Karpas-422 (cell line): Measurements from ENCODE around the gene FOXO1. TPM values are rescaled to one million over a fixed set of nuclear protein-coding genes. Genes with fewer than 3 reads are reported as not detected.

ENCODE experiments used
- DNase-seq: peaks from one replicate; pipeline ENCODE4 v3.0.0-alpha.2; 2015
- H2AFZ ChIP-seq: fragments of 200-600 bp; sonication (generic); 2 replicates; pipeline ENCODE4 v1.6.1; 2014; ENCODE audit warnings: antibody characterized with exemption, low read length, mixed read lengths
- H3K27ac ChIP-seq: fragments of 200-600 bp; sonication (generic); 2 replicates; pipeline ENCODE4 v1.5.1; 2014; ENCODE audit warnings: mild to moderate bottlenecking, low read length, moderate library complexity
- H3K27me3 ChIP-seq: fragments of 200-600 bp; sonication (generic); 2 replicates; pipeline ENCODE4 v1.6.1; 2014; ENCODE audit warnings: low read length, mixed read lengths
- H3K36me3 ChIP-seq: fragments of 200-600 bp; sonication (generic); 2 replicates; pipeline ENCODE4 v1.6.1; 2014; ENCODE audit warnings: low read length, mixed read lengths; ENCODE audit not compliant: insufficient read depth
- H3K4me1 ChIP-seq: fragments of 200-600 bp; sonication (generic); 2 replicates; pipeline ENCODE4 v1.6.1; 2014; ENCODE audit warnings: mild to moderate bottlenecking, low read length, mixed read lengths
- H3K4me2 ChIP-seq: fragments of 200-600 bp; sonication (generic); 2 replicates; pipeline ENCODE4 v1.6.1; 2014; ENCODE audit warnings: low read length, low read depth, mild to moderate bottlenecking; ENCODE audit not compliant: poor library complexity, severe bottlenecking
- H3K4me3 ChIP-seq: fragments of 200-600 bp; sonication (generic); 2 replicates; pipeline ENCODE4 v1.5.1; 2014; ENCODE audit warnings: mild to moderate bottlenecking, antibody characterized with exemption, low read length, mixed read lengths
- H3K79me2 ChIP-seq: fragments of 200-600 bp; sonication (generic); 2 replicates; pipeline ENCODE4 v1.6.1; 2014; ENCODE audit warnings: mild to moderate bottlenecking, low read length, mixed read lengths
- H3K9ac ChIP-seq: fragments of 200-600 bp; sonication (generic); 2 replicates; pipeline ENCODE4 v1.6.0; 2014; ENCODE audit warnings: low read length
- H3K9me2 ChIP-seq: fragments of 200-600 bp; sonication (generic), shearing (Covaris generic); replicated peaks from 2 replicates; pipeline ENCODE4 v1.6.0; 2014; ENCODE audit warnings: mild to moderate bottlenecking, low read length, moderate library complexity; ENCODE audit not compliant: insufficient read depth
- H3K9me3 ChIP-seq: fragments of 300-700, 200-600 bp; sonication (generic); 2 replicates; pipeline ENCODE4 v1.6.1; 2014; ENCODE audit warnings: low read length, mixed read lengths
- H4K20me1 ChIP-seq: fragments of 200-600 bp; sonication (generic); 2 replicates; pipeline ENCODE4 v1.6.1; 2014; ENCODE audit warnings: mild to moderate bottlenecking, antibody characterized with exemption, low read length, low read depth; ENCODE audit not compliant: insufficient read depth
- total RNA-seq: library from RNA; depleted of rRNA; stranded (reverse); fragments of >200 nt; shearing (Covaris generic); gene quantifications from 2 replicates; pipeline ENCODE4 v1.2.3, GENCODE V29; 2014; ENCODE audit warnings: low replicate concordance

The FOXO1 gene
- total RNA-seq, 1 experiment from 2014 or later: 51.6 TPM

DNA sequence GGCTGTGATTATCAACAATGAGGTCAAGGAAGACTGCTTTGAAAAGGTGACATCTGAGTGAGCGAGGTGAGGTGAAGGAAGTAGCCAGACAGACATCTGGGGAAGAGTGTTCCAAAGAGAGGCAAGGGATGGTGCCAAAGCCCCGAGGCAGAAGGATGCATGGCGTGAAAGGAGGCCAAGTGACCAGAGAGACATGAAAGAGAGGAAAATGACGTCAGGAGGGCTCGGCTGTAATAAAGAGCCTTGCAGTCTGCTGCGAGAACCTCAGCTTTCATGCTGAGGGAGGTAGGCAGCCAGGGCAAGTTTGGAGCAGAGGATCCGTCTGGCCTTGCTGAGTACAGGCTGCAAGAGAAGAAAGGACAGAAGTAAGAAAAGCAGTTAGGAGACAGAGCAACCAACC, 50.8 kb downstream of the FOXO1 start:
- Histone ChIP-seq H4K20me1 (peaks cover 35% of the 10 kb centered on the region), H3K27me3 (no peaks in the 10 kb centered on the region), H3K27ac (peak overlapping the region; percentile 32; the same call in 1 of the 2 replicates), H3K4me2 (peak overlapping the region; percentile 51), H3K79me2 (peaks cover 100% of the 10 kb centered on the region), H3K9me3 (no peaks in the 10 kb centered on the region), H2AFZ (no peak overlapping the region), H3K9ac (no peak overlapping the region), H3K36me3 (peaks cover 12% of the 10 kb centered on the region), H3K4me1 (peaks cover 77% of the 10 kb centered on the region), H3K9me2 (no peaks in the 10 kb centered on the region), H3K4me3 (no peak overlapping the region; the same call in 1 of the 2 replicates)
- no peak for DNase-seq

DNA sequence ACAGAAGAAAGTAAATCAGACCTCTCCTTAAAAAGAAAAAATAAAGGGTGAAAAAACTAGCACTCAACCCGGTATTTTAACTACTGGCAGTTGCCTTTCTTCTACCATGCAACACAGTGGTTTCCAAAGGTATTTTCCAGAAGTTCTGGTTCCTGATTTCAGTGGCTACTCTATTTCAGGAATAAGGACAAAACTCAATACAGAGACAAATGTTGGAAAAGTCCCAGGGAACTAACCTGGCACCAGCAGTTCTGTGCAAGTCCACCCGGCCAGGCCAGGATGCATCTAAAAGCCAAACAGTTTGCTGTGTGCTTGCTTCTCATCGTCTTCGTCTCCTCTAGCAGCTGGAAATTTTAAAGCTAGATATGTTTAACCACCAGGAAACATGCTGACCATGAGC, 52.5 kb downstream of the FOXO1 start:
- peak overlapping the region; percentile 69 for H3K27ac ChIP-seq
- H3K36me3 ChIP-seq: peaks cover 16% of the 10 kb centered on the region
- H3K9me2 ChIP-seq: no peaks in the 10 kb centered on the region
- peak overlapping the region; percentile 8 for H3K4me3 ChIP-seq
- peaks cover 100% of the 10 kb centered on the region for H3K79me2 ChIP-seq
- peaks cover 22% of the 10 kb centered on the region for H4K20me1 ChIP-seq
- no peak for DNase-seq
- H3K4me2 ChIP-seq: peak overlapping the region; percentile 51
- peaks cover 62% of the 10 kb centered on the region for H3K4me1 ChIP-seq
- H3K9ac ChIP-seq: peak overlapping the region; percentile 35
- H3K9me3 ChIP-seq: no peaks in the 10 kb centered on the region
- no peak overlapping the region for H2AFZ ChIP-seq
- no peaks in the 10 kb centered on the region for H3K27me3 ChIP-seq

DNA sequence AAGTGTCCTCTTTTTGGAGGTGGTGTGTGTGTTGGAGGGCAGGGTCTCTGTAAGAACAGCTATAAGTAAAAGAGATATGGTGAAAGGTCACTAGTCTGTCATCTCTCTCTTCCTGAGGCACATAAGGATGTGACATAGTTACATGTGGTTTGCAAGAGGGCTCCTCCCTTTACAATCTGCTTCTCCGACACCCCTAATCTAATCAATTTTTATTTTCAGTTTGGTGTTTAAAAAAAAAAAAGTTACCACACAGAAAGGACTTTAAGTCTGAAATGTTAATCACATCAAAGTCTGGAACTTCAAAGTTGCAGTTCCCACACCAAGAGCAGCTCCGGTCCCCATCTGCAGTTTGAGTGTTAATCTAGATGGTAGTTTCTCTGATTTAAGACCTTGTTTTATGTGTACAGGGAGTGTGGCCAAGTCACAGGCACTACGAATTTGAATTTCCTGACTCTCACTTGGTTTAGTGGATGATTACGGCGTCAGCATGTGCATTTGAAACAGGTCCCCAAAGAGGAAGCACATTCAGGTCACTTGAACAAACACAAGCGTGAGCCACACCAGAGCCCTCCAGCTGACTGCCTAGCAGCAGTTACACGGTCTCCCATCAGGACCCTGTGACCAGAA, 53.1 kb downstream of the FOXO1 start:
- Histone ChIP-seq H3K9me2 (no peaks in the 10 kb centered on the region), H3K9ac (peak overlapping the region; percentile 35), H3K36me3 (peaks cover 20% of the 10 kb centered on the region), H4K20me1 (peaks cover 22% of the 10 kb centered on the region), H3K79me2 (peaks cover 100% of the 10 kb centered on the region), H3K4me1 (peaks cover 56% of the 10 kb centered on the region), H3K4me2 (peak overlapping the region; percentile 51), H3K27me3 (no peaks in the 10 kb centered on the region), H3K27ac (peak overlapping the region; percentile 69), H3K9me3 (no peaks in the 10 kb centered on the region), H3K4me3 (0 out of 2 replicates have a peak overlapping the region, but pooled peaks have one; percentile 8), H2AFZ (no peak overlapping the region)
- DNase-seq: peak; percentile 78

DNA sequence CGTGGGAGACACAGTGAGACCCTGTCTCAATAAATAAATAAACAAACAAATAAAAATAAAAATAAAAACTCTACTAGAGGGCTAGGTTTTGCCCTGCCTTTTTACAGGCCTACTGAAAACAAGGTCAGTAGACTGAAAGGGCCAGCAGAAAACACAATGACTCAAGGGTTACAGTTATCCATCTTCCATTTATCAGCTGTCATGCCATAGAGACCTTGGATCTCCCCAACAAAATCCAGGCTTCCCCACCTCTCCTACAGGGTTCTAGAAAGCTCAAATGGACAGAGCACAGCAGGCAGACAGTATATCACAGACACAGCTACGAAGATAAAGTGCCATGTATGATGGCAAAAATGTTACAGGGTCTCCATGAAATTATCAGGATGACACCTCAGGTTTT, 54.4 kb downstream of the FOXO1 start:
- no peak overlapping the region for H3K27ac ChIP-seq
- no peak overlapping the region for H3K9ac ChIP-seq
- no peak overlapping the region for H3K4me3 ChIP-seq
- no peak overlapping the region for H3K4me2 ChIP-seq
- DNase-seq: no peak
- H4K20me1 ChIP-seq: peaks cover 28% of the 10 kb centered on the region
- H3K36me3 ChIP-seq: peaks cover 20% of the 10 kb centered on the region
- peaks cover 100% of the 10 kb centered on the region for H3K79me2 ChIP-seq
- H2AFZ ChIP-seq: no peak overlapping the region
- peaks cover 54% of the 10 kb centered on the region for H3K4me1 ChIP-seq
- H3K27me3 ChIP-seq: no peaks in the 10 kb centered on the region
- no peaks in the 10 kb centered on the region for H3K9me3 ChIP-seq
- H3K9me2 ChIP-seq: no peaks in the 10 kb centered on the region

DNA sequence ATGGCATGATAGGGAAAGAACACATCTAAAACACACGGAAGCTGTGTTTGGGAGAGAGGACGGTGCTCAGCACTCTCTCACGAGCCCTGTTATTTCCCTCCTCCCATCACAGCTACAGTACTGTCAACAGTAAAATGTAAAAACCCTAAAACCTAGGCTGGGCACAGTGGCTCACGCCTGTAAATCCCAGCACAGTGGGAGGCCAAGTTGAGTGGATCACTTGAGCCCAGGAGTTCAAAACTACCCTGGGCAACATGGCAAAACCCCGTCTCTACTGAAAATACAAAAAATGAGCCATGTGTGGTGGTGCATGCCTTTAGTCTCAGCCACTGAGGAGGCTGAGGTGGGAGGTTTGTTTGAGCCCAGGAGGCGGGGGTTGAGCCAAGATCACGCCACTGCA, 54.8 kb downstream of the FOXO1 start:
- peaks cover 54% of the 10 kb centered on the region for H3K4me1 ChIP-seq
- no peak overlapping the region for H3K9ac ChIP-seq
- no peak overlapping the region for H2AFZ ChIP-seq

DNA sequence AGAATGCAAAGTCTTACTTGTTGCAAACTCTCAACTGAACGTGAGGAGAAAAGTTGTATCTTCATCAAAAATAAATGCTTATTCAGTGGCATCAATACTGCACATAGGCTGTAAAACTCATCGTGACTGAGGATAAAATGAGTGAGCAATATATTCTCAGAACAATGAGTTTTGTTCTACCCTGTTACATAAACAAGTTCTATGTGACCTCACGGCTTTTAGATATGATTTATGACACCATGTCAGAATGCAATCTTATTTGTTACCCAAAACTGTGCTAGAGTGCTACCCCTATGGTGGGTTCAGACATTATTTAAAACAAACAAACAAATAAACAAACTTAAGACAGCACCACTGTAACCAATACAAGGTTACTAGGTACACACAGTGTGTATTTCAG, 55.4 kb downstream of the FOXO1 start:
- Histone ChIP-seq H3K9me2 (no peaks in the 10 kb centered on the region), H3K4me3 (no peak overlapping the region), H3K4me1 (peaks cover 53% of the 10 kb centered on the region), H2AFZ (no peak overlapping the region), H3K36me3 (peaks cover 20% of the 10 kb centered on the region), H3K27me3 (no peaks in the 10 kb centered on the region), H4K20me1 (peaks cover 28% of the 10 kb centered on the region), H3K79me2 (peaks cover 100% of the 10 kb centered on the region), H3K9me3 (no peaks in the 10 kb centered on the region), H3K4me2 (no peak overlapping the region), H3K27ac (no peak overlapping the region), H3K9ac (no peak overlapping the region)
- DNase-seq: no peak

More for the DNA sequence above, 54.8 kb downstream of the FOXO1 start:
- no peak overlapping the region for H3K4me2 ChIP-seq
- H3K27me3 ChIP-seq: no peaks in the 10 kb centered on the region
- H3K4me3 ChIP-seq: no peak overlapping the region
- peaks cover 100% of the 10 kb centered on the region for H3K79me2 ChIP-seq
- H3K27ac ChIP-seq: no peak overlapping the region
- no peak for DNase-seq
- no peaks in the 10 kb centered on the region for H3K9me2 ChIP-seq
- H3K36me3 ChIP-seq: peaks cover 20% of the 10 kb centered on the region
- H4K20me1 ChIP-seq: peaks cover 28% of the 10 kb centered on the region
- no peaks in the 10 kb centered on the region for H3K9me3 ChIP-seq

DNA sequence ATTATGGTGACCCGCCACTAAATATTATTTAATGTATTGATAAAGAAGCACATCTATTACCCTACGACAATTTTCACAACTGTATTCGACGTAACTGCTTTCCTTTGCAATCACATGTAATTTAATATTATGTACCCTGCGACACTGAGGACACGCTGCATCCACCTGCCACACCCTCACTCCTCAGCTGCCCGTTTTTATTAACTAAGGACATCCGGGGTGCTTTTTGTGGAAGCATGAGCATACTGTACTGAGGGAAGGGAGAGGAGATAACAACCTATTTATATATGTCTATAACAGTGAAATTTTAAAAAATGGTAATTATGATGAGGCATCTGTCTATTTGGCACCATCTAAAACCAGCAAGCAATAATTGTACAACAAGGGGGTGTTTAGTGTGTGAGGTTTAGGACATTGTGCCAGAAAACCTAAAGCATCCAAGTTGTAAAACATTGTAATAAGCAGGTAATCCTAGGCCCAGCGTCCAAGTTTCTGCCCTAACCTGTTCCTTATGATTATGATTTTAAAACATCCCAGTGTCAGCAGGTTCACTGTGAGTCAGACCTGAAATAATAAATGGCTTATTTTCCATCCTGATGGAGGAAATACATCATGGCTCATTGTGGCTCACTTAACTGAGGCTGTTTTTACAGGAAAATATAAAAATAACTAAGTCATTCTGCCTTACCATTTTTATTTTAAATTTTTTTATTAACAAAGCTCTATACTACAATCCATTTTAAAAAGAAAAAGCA, 56.3 kb downstream of the FOXO1 start:
- H3K4me3 ChIP-seq: no peak overlapping the region
- no peak overlapping the region for H3K4me2 ChIP-seq
- H3K4me1 ChIP-seq: peaks cover 53% of the 10 kb centered on the region
- H4K20me1 ChIP-seq: peaks cover 22% of the 10 kb centered on the region
- H3K79me2 ChIP-seq: peaks cover 100% of the 10 kb centered on the region
- H2AFZ ChIP-seq: no peak overlapping the region
- no peaks in the 10 kb centered on the region for H3K9me2 ChIP-seq
- DNase-seq: no peak
- H3K9ac ChIP-seq: no peak overlapping the region
- H3K36me3 ChIP-seq: peaks cover 20% of the 10 kb centered on the region
- no peaks in the 10 kb centered on the region for H3K9me3 ChIP-seq
- no peak overlapping the region for H3K27ac ChIP-seq
- H3K27me3 ChIP-seq: no peaks in the 10 kb centered on the region

DNA sequence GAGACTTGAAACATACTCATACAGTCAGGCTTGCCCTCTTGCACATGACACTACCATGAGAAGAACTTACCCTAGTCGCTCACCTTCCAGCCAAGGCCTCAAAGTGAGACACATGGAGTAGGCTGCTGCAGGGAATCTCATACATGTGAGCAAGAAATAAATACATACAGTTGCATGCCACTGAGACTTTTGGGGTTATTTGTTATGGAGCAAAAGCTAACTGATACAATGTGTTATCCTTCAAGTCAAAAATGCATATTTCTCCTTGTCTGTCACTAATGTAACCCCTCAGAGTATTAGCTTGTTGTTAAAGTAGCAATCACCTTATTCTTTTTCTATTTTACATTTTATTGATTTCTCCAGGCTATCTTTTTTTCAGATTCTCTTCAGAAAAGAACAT, 58.1 kb downstream of the FOXO1 start:
- peaks cover 51% of the 10 kb centered on the region for H3K4me1 ChIP-seq
- no peaks in the 10 kb centered on the region for H3K9me2 ChIP-seq
- 0 out of 2 replicates have a peak overlapping the region, but pooled peaks have one; percentile 10 for H3K27ac ChIP-seq
- H4K20me1 ChIP-seq: peaks cover 16% of the 10 kb centered on the region
- no peaks in the 10 kb centered on the region for H3K9me3 ChIP-seq
- H2AFZ ChIP-seq: no peak overlapping the region
- H3K4me2 ChIP-seq: no peak overlapping the region
- H3K27me3 ChIP-seq: no peaks in the 10 kb centered on the region
- H3K36me3 ChIP-seq: peaks cover 15% of the 10 kb centered on the region
- peaks cover 98% of the 10 kb centered on the region for H3K79me2 ChIP-seq
- no peak overlapping the region for H3K9ac ChIP-seq
- H3K4me3 ChIP-seq: no peak overlapping the region
- DNase-seq: no peak
